ENCODE results near the gene LFNG.

DNA sequence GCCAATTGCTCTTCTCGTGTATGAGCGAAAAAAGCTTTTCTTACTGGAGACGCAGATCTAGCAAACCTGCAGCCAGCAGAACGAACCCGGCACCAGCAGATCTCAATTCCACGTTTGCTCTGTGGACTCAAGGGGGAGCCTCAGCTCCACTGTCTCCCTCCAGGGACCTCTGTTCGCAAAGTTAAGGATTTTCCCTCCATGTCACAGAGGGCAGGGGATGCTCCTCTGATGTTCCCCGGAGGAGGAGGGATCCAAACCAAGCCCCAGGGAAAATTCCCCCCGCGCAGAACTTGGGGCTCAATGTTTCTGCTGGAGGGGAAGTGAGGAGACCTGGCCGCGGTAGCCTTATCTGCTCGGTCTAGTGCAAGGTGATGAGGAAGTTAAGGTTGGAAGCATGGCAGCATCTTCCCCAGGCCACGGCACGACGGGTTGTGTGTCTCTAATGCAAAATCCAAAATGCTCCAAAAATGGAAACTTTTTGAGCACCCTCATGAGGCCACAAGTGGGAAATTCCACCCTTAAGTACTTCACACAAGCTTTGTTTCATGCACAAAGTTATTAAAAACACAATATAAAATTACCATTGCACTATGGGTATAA is 48.2 kb downstream of the LFNG start:
- TF ChIP-seq CTCF (conservative IDR thresholded peaks at IDR 0.05) (peak; percentile 46), EZH2 (IDR thresholded peaks at IDR 0.05; ENCODE audit: low read depth) (no peak)
